WI38 (cell line): ENCODE results near the gene SKIDA1.

Experiments
- H3K4me3 ChIP-seq: 2 replicates; pipeline ENCODE4 v1.5.1; 2011; ENCODE audit warnings: low read depth, mild to moderate bottlenecking, control low read depth, low read length
- TF ChIP-seq, protein P1 (sequence below): IDR thresholded peaks from 2 replicates; pipeline ENCODE4 v1.5.1; 2012; ENCODE audit warnings: low read depth, mild to moderate bottlenecking, control low read depth, low read length

The SKIDA1 gene

GRCh38 chr10:21481407-21481806 lies 44.1 kb downstream of the SKIDA1 start:
- TF ChIP-seq, protein P1, sequence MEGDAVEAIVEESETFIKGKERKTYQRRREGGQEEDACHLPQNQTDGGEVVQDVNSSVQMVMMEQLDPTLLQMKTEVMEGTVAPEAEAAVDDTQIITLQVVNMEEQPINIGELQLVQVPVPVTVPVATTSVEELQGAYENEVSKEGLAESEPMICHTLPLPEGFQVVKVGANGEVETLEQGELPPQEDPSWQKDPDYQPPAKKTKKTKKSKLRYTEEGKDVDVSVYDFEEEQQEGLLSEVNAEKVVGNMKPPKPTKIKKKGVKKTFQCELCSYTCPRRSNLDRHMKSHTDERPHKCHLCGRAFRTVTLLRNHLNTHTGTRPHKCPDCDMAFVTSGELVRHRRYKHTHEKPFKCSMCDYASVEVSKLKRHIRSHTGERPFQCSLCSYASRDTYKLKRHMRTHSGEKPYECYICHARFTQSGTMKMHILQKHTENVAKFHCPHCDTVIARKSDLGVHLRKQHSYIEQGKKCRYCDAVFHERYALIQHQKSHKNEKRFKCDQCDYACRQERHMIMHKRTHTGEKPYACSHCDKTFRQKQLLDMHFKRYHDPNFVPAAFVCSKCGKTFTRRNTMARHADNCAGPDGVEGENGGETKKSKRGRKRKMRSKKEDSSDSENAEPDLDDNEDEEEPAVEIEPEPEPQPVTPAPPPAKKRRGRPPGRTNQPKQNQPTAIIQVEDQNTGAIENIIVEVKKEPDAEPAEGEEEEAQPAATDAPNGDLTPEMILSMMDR: no peak

GRCh38 chr10:21479570-21480315 lies 45.7 kb downstream of the SKIDA1 start:
- TF ChIP-seq, protein P1: no peak
- H3K4me3 ChIP-seq: no peak overlapping the region

More at GRCh38 chr10:21481407-21481806, 44.1 kb downstream of the SKIDA1 start:
- H3K4me3 ChIP-seq: no peak overlapping the region

DNA sequence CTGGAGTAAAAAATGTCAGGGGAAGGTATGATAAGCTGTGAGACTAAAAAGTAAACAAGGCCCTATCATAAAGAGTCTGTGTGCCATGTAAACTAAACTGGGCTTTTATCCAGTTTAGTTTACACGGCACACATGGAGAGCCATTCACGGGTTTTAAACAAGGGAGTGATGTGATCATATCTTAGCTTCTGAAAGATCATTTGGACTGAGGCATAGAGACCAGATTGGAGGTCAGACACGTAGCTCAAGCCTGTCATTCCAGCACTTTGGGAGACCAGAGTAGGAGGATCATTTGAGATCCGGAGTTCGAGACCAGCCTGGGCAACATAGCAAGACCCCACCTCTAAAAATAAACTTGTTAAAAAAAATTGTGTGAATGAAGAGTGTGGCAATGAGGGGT lies 50.1 kb downstream of the SKIDA1 start:
- TF ChIP-seq, protein P1: no peak
- H3K4me3 ChIP-seq: no peak overlapping the region

DNA sequence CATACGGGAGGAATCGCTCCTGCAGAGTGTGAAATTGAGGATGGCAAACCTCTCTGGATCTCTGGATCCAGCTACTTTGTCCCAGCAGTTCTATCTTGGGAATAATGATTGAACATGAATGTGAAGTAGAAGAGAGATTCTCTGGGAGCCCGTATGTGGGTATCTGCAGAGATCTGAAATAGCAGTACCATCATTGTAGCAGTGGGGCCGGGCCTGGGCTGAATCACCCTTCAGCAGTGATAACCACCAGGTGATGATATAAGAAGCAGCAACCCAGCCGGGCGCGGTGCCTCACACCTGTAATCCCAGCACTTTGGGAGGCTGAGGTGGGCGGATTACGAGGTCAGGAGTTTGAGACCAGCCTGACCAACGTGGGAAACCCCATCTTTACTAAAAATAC lies 51.9 kb downstream of the SKIDA1 start:
- TF ChIP-seq, protein P1: no peak

GRCh38 chr10:21473135-21473534 lies 52.3 kb downstream of the SKIDA1 start:
- TF ChIP-seq, protein P1: no peak
- H3K4me3 ChIP-seq: no peak overlapping the region

More for the DNA sequence above, 51.9 kb downstream of the SKIDA1 start:
- no peak overlapping the region for H3K4me3 ChIP-seq

GRCh38 chr10:21468086-21468485 lies 57.4 kb downstream of the SKIDA1 start:
- TF ChIP-seq, protein P1: no peak
- H3K4me3 ChIP-seq: no peak overlapping the region

GRCh38 chr10:21467633-21468032 lies 57.8 kb downstream of the SKIDA1 start:
- TF ChIP-seq, protein P1: no peak
- no peak overlapping the region for H3K4me3 ChIP-seq
